Right lung (tissue), 5 donors: Measurements from ENCODE around the gene DDX51. TPM values are rescaled to one million over a fixed set of nuclear protein-coding genes. Genes with fewer than 3 reads are reported as not detected.

Source experiments
- DNase-seq, 2 donors: peaks; one replicate each; pipeline ENCODE4 v3.0.0-alpha.2; 2013
- polyA plus RNA-seq, 5 donors: library from polyadenylated mRNA; unstranded; fragments of 120-200 nt; gene quantifications; one replicate each; pipeline versions ENCODE4 v1.2.1 to v1.2.3, GENCODE V29; 2013; ENCODE audit warnings: inconsistent platforms in 1 of 5, low replicate concordance in 1 of 5; ENCODE audit not compliant: insufficient read length in 5 of 5, insufficient read depth in 1 of 5

Gene DDX51
- polyA plus RNA-seq, 5 donors: 12.0 to 24.3 (median 21.1) TPM

- no peak for DNase-seq
Observed at GRCh38 chr12:132180648-132181546, 36.8 kb upstream of the DDX51 start.

GRCh38 chr12:132179431-132180362 is 35.6 kb upstream of the DDX51 start:
- no peak for DNase-seq

GRCh38 chr12:132178801-132179401 is 34.8 kb upstream of the DDX51 start:
- DNase-seq: no peak

GRCh38 chr12:132178316-132178715 is 34.2 kb upstream of the DDX51 start:
- peak in 1 of 2 donors; percentile 39 for DNase-seq

- no peak for DNase-seq
Observed at GRCh38 chr12:132176920-132177551, 32.9 kb upstream of the DDX51 start.

GRCh38 chr12:132176385-132176919 is 32.3 kb upstream of the DDX51 start:
- DNase-seq: no peak

- no peak for DNase-seq
Observed at GRCh38 chr12:132175496-132176384, 31.6 kb upstream of the DDX51 start.

GRCh38 chr12:132174839-132175490 is 30.8 kb upstream of the DDX51 start:
- no peak for DNase-seq

- DNase-seq: no peak
Observed at GRCh38 chr12:132174015-132174838, 30.1 kb upstream of the DDX51 start.

GRCh38 chr12:132173135-132174014 is 29.3 kb upstream of the DDX51 start:
- no peak for DNase-seq

- DNase-seq: no peak
Observed at GRCh38 chr12:132172619-132173018, 28.5 kb upstream of the DDX51 start.

GRCh38 chr12:132171968-132172521 is 27.9 kb upstream of the DDX51 start:
- DNase-seq: no peak

GRCh38 chr12:132171293-132171967 is 27.3 kb upstream of the DDX51 start:
- no peak for DNase-seq

- no peak for DNase-seq
Observed at GRCh38 chr12:132170637-132171292, 26.6 kb upstream of the DDX51 start.

- no peak for DNase-seq
Observed at GRCh38 chr12:132170094-132170636, 26.0 kb upstream of the DDX51 start.

- no peak for DNase-seq
Observed at GRCh38 chr12:132169376-132169775, 25.3 kb upstream of the DDX51 start.
